ENCODE measurements around the gene LSM14A. TPM values are rescaled to one million over a fixed set of nuclear protein-coding genes. Genes with fewer than 3 reads are reported as not detected.
"Not testable (repeated sequence)": the region's sequence is repeated elsewhere in the genome, so short reads cannot be mapped to it uniquely, and the experiment has no call there.

LSM14A gene
- total RNA-seq, 2 experiments from 2014 or later = 120 to 129 TPM

GRCh38 chr19:34241513-34242337, 69.4 kb downstream of the LSM14A start:
- DNase-seq = no peak
- CTCF ChIA-PET = interaction anchor here (0.8 to 1.0 kb wide), 2 partner anchors 21 to 97 kb away, joined by 3 to 4 read pairs; no protein-coding TSS in a partner anchor
- no peaks in the 10 kb centered on the region for H3K4me1 Mint-ChIP-seq
- H3K9me3 Mint-ChIP-seq = no peaks in the 10 kb centered on the region
- H3K4me3 Mint-ChIP-seq = no peak overlapping the region
- no peak overlapping the region for H3K27ac Mint-ChIP-seq
- POLR2A ChIA-PET = interaction anchor here (1.0 kb wide), 1 partner anchor 16 kb away, joined by 3 read pairs; no protein-coding TSS in a partner anchor
- H3K27me3 Mint-ChIP-seq = no peaks in the 10 kb centered on the region
- peaks cover 3% of the 10 kb centered on the region for H3K36me3 Mint-ChIP-seq (ENCODE audit: low read depth)

- H3K27ac Mint-ChIP-seq; POLR2A ChIA-PET; DNase-seq; H3K27me3 Mint-ChIP-seq; H3K36me3 Mint-ChIP-seq (ENCODE audit: low read depth); H3K4me3 Mint-ChIP-seq; H3K4me1 Mint-ChIP-seq; CTCF ChIA-PET; H3K9me3 Mint-ChIP-seq: not testable (repeated sequence)
Measured at GRCh38 chr19:34243138-34243875, 71.0 kb downstream of the LSM14A start.

GRCh38 chr19:34243876-34244578, 71.7 kb downstream of the LSM14A start:
- no peaks in the 10 kb centered on the region for H3K9me3 Mint-ChIP-seq
- ChIA-PET CTCF (interaction anchor here (0.5 kb wide), 1 partner anchor 167 kb away, joined by 5 read pairs; no protein-coding TSS in a partner anchor), POLR2A (no interaction called here)
- DNase-seq = no peak
- no peak overlapping the region for H3K4me3 Mint-ChIP-seq
- no peaks in the 10 kb centered on the region for H3K27me3 Mint-ChIP-seq
- H3K36me3 Mint-ChIP-seq (ENCODE audit: low read depth) = no peaks in the 10 kb centered on the region
- H3K27ac Mint-ChIP-seq = no peak overlapping the region
- no peaks in the 10 kb centered on the region for H3K4me1 Mint-ChIP-seq

GRCh38 chr19:34244611-34245299, 72.5 kb downstream of the LSM14A start:
- Mint-ChIP-seq H3K9me3 (no peaks in the 10 kb centered on the region), H3K27me3 (no peaks in the 10 kb centered on the region), H3K4me1 (no peaks in the 10 kb centered on the region), H3K27ac (no peak overlapping the region), H3K4me3 (no peak overlapping the region), H3K36me3 (ENCODE audit: low read depth) (no peaks in the 10 kb centered on the region)
- CTCF ChIA-PET = interaction anchor here (0.5 kb wide), 1 partner anchor 166 kb away, joined by 5 read pairs; no protein-coding TSS in a partner anchor
- POLR2A ChIA-PET = no interaction called here
- no peak for DNase-seq

- ChIA-PET CTCF (no interaction called here), POLR2A (no interaction called here)
- Mint-ChIP-seq H3K36me3 (ENCODE audit: low read depth) (no peaks in the 10 kb centered on the region), H3K4me1 (no peaks in the 10 kb centered on the region), H3K27ac (no peak overlapping the region), H3K4me3 (no peak overlapping the region), H3K27me3 (no peaks in the 10 kb centered on the region), H3K9me3 (no peaks in the 10 kb centered on the region)
- no peak for DNase-seq
Measured at GRCh38 chr19:34246340-34246739, 74.0 kb downstream of the LSM14A start.

- DNase-seq = no peak
- CTCF ChIA-PET = interaction anchor here (1.6 kb wide), 1 partner anchor 98 kb away, joined by 4 read pairs; no protein-coding TSS in a partner anchor
- POLR2A ChIA-PET = no interaction called here
- Mint-ChIP-seq H3K27me3 (no peaks in the 10 kb centered on the region), H3K4me3 (no peak overlapping the region), H3K27ac (no peak overlapping the region), H3K36me3 (ENCODE audit: low read depth) (no peaks in the 10 kb centered on the region), H3K9me3 (no peaks in the 10 kb centered on the region), H3K4me1 (peaks cover 7% of the 10 kb centered on the region)
Measured at GRCh38 chr19:34248941-34249340, 76.6 kb downstream of the LSM14A start.

GRCh38 chr19:34253167-34253566, 80.9 kb downstream of the LSM14A start:
- Mint-ChIP-seq H3K4me3 (peak overlapping the region; percentile 86), H3K27ac (peak overlapping the region; percentile 89), H3K4me1 (peaks cover 23% of the 10 kb centered on the region)
- H3K9me3 Mint-ChIP-seq; H3K36me3 Mint-ChIP-seq (ENCODE audit: low read depth); CTCF ChIA-PET; DNase-seq; H3K27me3 Mint-ChIP-seq: not testable (repeated sequence)
- POLR2A ChIA-PET = interaction anchor here (0.6 to 0.8 kb wide), 2 partner anchors 43 to 81 kb away, joined by 3 to 5 read pairs; partner anchors contain the start of gene LSM14A

- DNase-seq; H3K27me3 Mint-ChIP-seq; CTCF ChIA-PET; H3K36me3 Mint-ChIP-seq (ENCODE audit: low read depth); H3K9me3 Mint-ChIP-seq: not testable (repeated sequence)
- POLR2A ChIA-PET = interaction anchor here (0.6 to 0.8 kb wide), 2 partner anchors 43 to 81 kb away, joined by 3 to 5 read pairs; partner anchors contain the start of gene LSM14A
- peak overlapping the region; percentile 86 for H3K4me3 Mint-ChIP-seq
- H3K4me1 Mint-ChIP-seq = peaks cover 24% of the 10 kb centered on the region
- H3K27ac Mint-ChIP-seq = peak overlapping the region; percentile 89
Measured at GRCh38 chr19:34253681-34254045, 81.4 kb downstream of the LSM14A start.

GRCh38 chr19:34254046-34254697, 81.9 kb downstream of the LSM14A start, which contains the start of gene GARRE1:
Gene GARRE1 (plus strand): TSS chr19:34254554. CDS start chr19:34300474, 45,920 bp downstream.
- H3K9me3 Mint-ChIP-seq = no peaks in the 10 kb centered on the region
- H3K27me3 Mint-ChIP-seq = no peaks in the 10 kb centered on the region
- peaks cover 24% of the 10 kb centered on the region for H3K4me1 Mint-ChIP-seq
- peak; percentile 89 for DNase-seq
- peak within 1 kb of the TSS; percentile 89 for H3K27ac Mint-ChIP-seq
- POLR2A ChIA-PET = interaction anchor here (0.6 to 0.8 kb wide), 2 partner anchors 42 to 82 kb away, joined by 3 to 5 read pairs; partner anchors contain the start of gene LSM14A
- no peaks in the 10 kb centered on the region for H3K36me3 Mint-ChIP-seq (ENCODE audit: low read depth)
- CTCF ChIA-PET = no interaction called here
- peak within 1 kb of the TSS; percentile 86 for H3K4me3 Mint-ChIP-seq

GRCh38 chr19:34254698-34255432, 82.6 kb downstream of the LSM14A start:
- peak; percentile 37 for DNase-seq
- H3K4me3 Mint-ChIP-seq = peak overlapping the region; percentile 86

GRCh38 chr19:34255546-34255945, 83.2 kb downstream of the LSM14A start:
- DNase-seq = no peak
- CTCF ChIA-PET = no interaction called here
- peaks cover 24% of the 10 kb centered on the region for H3K4me1 Mint-ChIP-seq
- H3K27ac Mint-ChIP-seq = peak overlapping the region; percentile 66
- POLR2A ChIA-PET = interaction anchor here (0.8 to 1.0 kb wide), 2 partner anchors 14 to 83 kb away, joined by 3 to 6 read pairs; no protein-coding TSS in a partner anchor
- H3K9me3 Mint-ChIP-seq = no peaks in the 10 kb centered on the region
- no peaks in the 10 kb centered on the region for H3K27me3 Mint-ChIP-seq
- H3K4me3 Mint-ChIP-seq = peak overlapping the region; percentile 70
- H3K36me3 Mint-ChIP-seq (ENCODE audit: low read depth) = no peaks in the 10 kb centered on the region

More at GRCh38 chr19:34254698-34255432, 82.6 kb downstream of the LSM14A start:
- peak overlapping the region; percentile 66 for H3K27ac Mint-ChIP-seq
- ChIA-PET CTCF (no interaction called here), POLR2A (interaction anchor here (0.8 to 1.0 kb wide), 2 partner anchors 15 to 82 kb away, joined by 3 to 6 read pairs; no protein-coding TSS in a partner anchor)
- peaks cover 24% of the 10 kb centered on the region for H3K4me1 Mint-ChIP-seq
- H3K9me3 Mint-ChIP-seq = no peaks in the 10 kb centered on the region
- no peaks in the 10 kb centered on the region for H3K27me3 Mint-ChIP-seq
- H3K36me3 Mint-ChIP-seq (ENCODE audit: low read depth) = no peaks in the 10 kb centered on the region
